Mammary epithelial cell (primary cell): ENCODE results near the gene SRGAP2B.
"Not testable (repeated sequence)": the region's sequence is repeated elsewhere in the genome, so short reads cannot be mapped to it uniquely, and the experiment has no call there.

ENCODE experiments used
- CTCF ChIP-seq, 2 donors: IDR thresholded peaks in 1 of 2; conservative IDR thresholded peaks in 1 of 2; 2 replicates each; pipeline ENCODE4 v1.5.1; 2011 to 2012; ENCODE audit warnings: inconsistent platforms in 2 of 2, low read length in 2 of 2, mild to moderate bottlenecking in 2 of 2, control low read depth in 1 of 2, low read depth in 1 of 2; ENCODE audit not compliant: insufficient read depth in 1 of 2; ENCODE audit errors: extremely low read depth in 1 of 2
- EZH2 ChIP-seq: IDR thresholded peaks from 2 replicates; pipeline ENCODE4 v1.6.1; 2012; ENCODE audit warnings: low read length, inconsistent platforms, borderline replicate concordance

GRCh38 chr1:145123062-145123395, 27.9 kb upstream of the SRGAP2B start:
- TF ChIP-seq CTCF (conservative IDR thresholded peaks at IDR 0.05 in 1 of 2, IDR thresholded peaks at IDR 0.05 in 1 of 2; ENCODE audit: extremely low read depth in 1 of 2, insufficient read depth in 1 of 2, low read depth in 1 of 2, low read length in 2 of 2); EZH2: not testable (repeated sequence)
